ENCODE results near the gene DVL1. TPM values are rescaled to one million over a fixed set of nuclear protein-coding genes. Genes with fewer than 3 reads are reported as not detected.

The DVL1 gene
- total and polyA plus RNA-seq, 2 of the 13 experiments (the other 11 are each of a cell fraction or from before 2014, with no cell fraction given) = 30.8 to 60.4 TPM

GRCh38 chr1:1358433-1359271 is 9.4 kb upstream of the DVL1 start, which contains the start of gene MXRA8 (continued):
- no peak for TF ChIP-seq KLF12 (CRISPR knock-in tag; IDR thresholded peaks at IDR 0.05; ENCODE audit: borderline replicate concordance)
- TF ChIP-seq ZMYM2 (CRISPR knock-in tag; IDR thresholded peaks at IDR 0.05) = no peak
- TF ChIP-seq ATAD3A (CRISPR knock-in tag; IDR thresholded peaks at IDR 0.05) = no peak
- TF ChIP-seq CSRNP1 (CRISPR knock-in tag; IDR thresholded peaks at IDR 0.05) = peak; percentile 83
- TF ChIP-seq SMYD3 (CRISPR knock-in tag; IDR thresholded peaks at IDR 0.05) = no peak
- TF ChIP-seq ZNF136 (CRISPR knock-in tag; IDR thresholded peaks at IDR 0.05; ENCODE audit: low read depth) = 0 out of 2 replicates have a peak, but pooled peaks have one; percentile 29
- TF ChIP-seq THAP8 (CRISPR knock-in tag; IDR thresholded peaks at IDR 0.05; ENCODE audit: borderline replicate concordance) = no peak
- no peak for TF ChIP-seq HOXA7 (CRISPR knock-in tag; IDR thresholded peaks at IDR 0.05)
- peak; percentile 82 for TF ChIP-seq ZNF430 (CRISPR knock-in tag; IDR thresholded peaks at IDR 0.05)
- no peak; the same call in 1 of the 2 replicates for TF ChIP-seq ZNF124 (CRISPR knock-in tag; IDR thresholded peaks at IDR 0.05)
- TF ChIP-seq MLX (CRISPR knock-in tag; IDR thresholded peaks at IDR 0.05) = no peak
- no peak for TF ChIP-seq IKZF1 (IDR thresholded peaks at IDR 0.05)
- no peak for TF ChIP-seq ZFP41 (CRISPR knock-in tag; IDR thresholded peaks at IDR 0.05; ENCODE audit: borderline replicate concordance)
- no peak for TF ChIP-seq ZBTB3 (CRISPR knock-in tag; IDR thresholded peaks at IDR 0.05; ENCODE audit: borderline replicate concordance, low read depth)
- no peak for TF ChIP-seq ATF1 (CRISPR knock-in tag; IDR thresholded peaks at IDR 0.05)
- no peak for TF ChIP-seq ZNF879 (CRISPR knock-in tag; IDR thresholded peaks at IDR 0.05)
- no peak for TF ChIP-seq ARNTL (CRISPR knock-in tag; IDR thresholded peaks at IDR 0.05)
- TF ChIP-seq IKZF4 (CRISPR knock-in tag; IDR thresholded peaks at IDR 0.05; ENCODE audit: borderline replicate concordance, low read depth, not compliant biosample characterization) = no peak
- TF ChIP-seq FOXK1 (CRISPR knock-in tag; IDR thresholded peaks at IDR 0.05; ENCODE audit: borderline replicate concordance, low read depth) = no peak
- TF ChIP-seq ZNF605 (CRISPR knock-in tag; IDR thresholded peaks at IDR 0.05) = no peak
- TF ChIP-seq ZNF780A (CRISPR knock-in tag; IDR thresholded peaks at IDR 0.05) = no peak
- TF ChIP-seq FUBP1 (CRISPR knock-in tag; IDR thresholded peaks at IDR 0.05; ENCODE audit: borderline replicate concordance) = no peak
- no peak for TF ChIP-seq HMG20A (CRISPR knock-in tag; IDR thresholded peaks at IDR 0.05; ENCODE audit: borderline replicate concordance)
- TF ChIP-seq E2F1 (CRISPR knock-in tag; IDR thresholded peaks at IDR 0.05) = no peak
- TF ChIP-seq SPEN (CRISPR knock-in tag; IDR thresholded peaks at IDR 0.05; ENCODE audit: low read depth) = peak; percentile 31

Data from HepG2 (cell line).